SK-N-SH (cell line): ENCODE data around the gene FBXL5. TPM values are rescaled to one million over a fixed set of nuclear protein-coding genes. Genes with fewer than 3 reads are reported as not detected.

ENCODE experiments used
- CTCF ChIA-PET: fragments of 300-600, 350-600 bp; formaldehyde crosslinking; extraction: SDS; loops from one replicate; lab custom pipeline; 2021; lab: Yijun Ruan, JAX
- POLR2A ChIA-PET: fragments of 350-600 bp; sonication (Branson Sonifier 250); formaldehyde crosslinking; extraction: SDS; loops from one replicate; lab custom pipeline; 2020; ENCODE audit warnings: antibody characterized with exemption, inconsistent platforms; lab: Yijun Ruan, JAX
- DNase-seq: peaks from one replicate; pipeline ENCODE4 v3.0.0; 2012
- H2AFZ ChIP-seq: fragments of 200-600 bp; sonication (generic); 2 replicates; pipeline ENCODE4 v1.8.1; 2016; ENCODE audit warnings: antibody characterized with exemption, mild to moderate bottlenecking, low read depth
- H3F3A ChIP-seq: fragments of 200-600 bp; sonication (generic); replicated peaks from 2 replicates; pipeline ENCODE3; 2016; ENCODE audit warnings: antibody characterized with exemption, mild to moderate bottlenecking; ENCODE audit not compliant: insufficient read depth
- H3K27ac ChIP-seq, 2 experiments: fragments of 200-500 bp in 1 of 2; fragments of 200-600 bp in 1 of 2; sonication (Bioruptor generic) in 1 of 2; sonication (generic), shearing (Covaris generic) in 1 of 2; 2 replicates each; pipeline versions ENCODE4 v1.5.1 to v1.6.1; 2014 to 2016; ENCODE audit warnings: low read depth in 2 of 2, inconsistent platforms in 1 of 2, low read length in 1 of 2, mild to moderate bottlenecking in 1 of 2, mixed read lengths in 1 of 2
- H3K27me3 ChIP-seq: fragments of 200-600 bp; sonication (generic), shearing (Covaris generic); 2 replicates; pipeline ENCODE4 v1.6.1; 2016; ENCODE audit warnings: mixed run types; ENCODE audit not compliant: insufficient read depth
- H3K36me3 ChIP-seq, 2 experiments: fragments of 200-500 bp in 1 of 2; fragments of 200-600 bp in 1 of 2; sonication (Bioruptor generic) in 1 of 2; sonication (generic) in 1 of 2; replicated peaks in 1 of 2; 2 replicates each; pipeline versions ENCODE3 to v1.5.1; 2014 to 2016; ENCODE audit warnings: low read length in 1 of 2, mild to moderate bottlenecking in 1 of 2; ENCODE audit not compliant: insufficient read depth in 2 of 2, control insufficient read depth in 1 of 2
- H3K4me1 ChIP-seq, 2 experiments: fragments of 200-500 bp in 1 of 2; fragments of 200-600 bp in 1 of 2; sonication (Bioruptor generic) in 1 of 2; sonication (generic), shearing (Covaris generic) in 1 of 2; 2 replicates each; pipeline versions ENCODE4 v1.5.1 to v1.6.1; 2014 to 2016; ENCODE audit warnings: low read depth in 1 of 2, low read length in 1 of 2, mixed run types in 1 of 2; ENCODE audit not compliant: insufficient read depth in 2 of 2, control insufficient read depth in 1 of 2
- H3K4me2 ChIP-seq: fragments of 200-600 bp; sonication (generic), shearing (Covaris generic); 2 replicates; pipeline ENCODE4 v1.6.1; 2017; ENCODE audit warnings: mixed run types
- H3K4me3 ChIP-seq, 2 experiments: fragments of 200-500 bp in 1 of 2; fragments of 200-600 bp in 1 of 2; sonication (Bioruptor generic) in 1 of 2; sonication (generic), shearing (Covaris generic) in 1 of 2; 2 replicates each; pipeline versions ENCODE4 v1.5.1 to v1.8.1; 2014 to 2016; ENCODE audit warnings: low read depth in 2 of 2, inconsistent platforms in 1 of 2, low read length in 1 of 2, mild to moderate bottlenecking in 1 of 2, mixed read lengths in 1 of 2, moderate library complexity in 1 of 2
- H3K79me2 ChIP-seq: fragments of 200-600 bp; sonication (generic); 2 replicates; pipeline ENCODE4 v1.8.1; 2017; ENCODE audit warnings: mild to moderate bottlenecking; ENCODE audit not compliant: insufficient read depth
- H3K9ac ChIP-seq: fragments of 200-600 bp; sonication (generic); 2 replicates; pipeline ENCODE4 v1.6.1; 2017; ENCODE audit warnings: mixed run types
- H3K9me2 ChIP-seq: fragments of 200-600 bp; sonication (generic); 2 replicates; pipeline ENCODE4 v1.6.1; 2017; ENCODE audit warnings: mixed run types
- H3K9me3 ChIP-seq: fragments of 200-600 bp; sonication (generic); 2 replicates; pipeline ENCODE4 v1.6.1; 2017; ENCODE audit warnings: mixed run types, mild to moderate bottlenecking, moderate library complexity
- H4K20me1 ChIP-seq: fragments of 200-600 bp; sonication (generic); 2 replicates; pipeline ENCODE4 v1.6.1; 2017; ENCODE audit warnings: mild to moderate bottlenecking, mixed run types; ENCODE audit not compliant: insufficient read depth
- CTCF ChIP-seq: fragments of 200-600 bp; sonication (generic); IDR thresholded peaks from 2 replicates; pipeline ENCODE4 v1.6.1; 2017; ENCODE audit warnings: antibody characterized with exemption, mild to moderate bottlenecking, moderate library complexity
- ELF1 ChIP-seq: IDR thresholded peaks from 2 replicates; pipeline ENCODE4 v1.4.0; 2012
- EZH2phosphoT487 ChIP-seq: fragments of 200-600 bp; sonication (generic); IDR thresholded peaks from 2 replicates; pipeline ENCODE4 v1.6.1; 2017; ENCODE audit warnings: low read depth, mixed run types, mild to moderate bottlenecking, antibody characterized with exemption, moderate library complexity, borderline replicate concordance
- GABPA ChIP-seq: IDR thresholded peaks from 2 replicates; pipeline ENCODE4 v1.4.0; 2012; ENCODE audit warnings: low read depth, mild to moderate bottlenecking
- IRF3 ChIP-seq: fragments of 150-350 bp; IDR thresholded peaks from 2 replicates; pipeline ENCODE4 v1.6.1; 2016; ENCODE audit warnings: mild to moderate bottlenecking, low read depth, low read length
- JUND ChIP-seq: IDR thresholded peaks from 2 replicates; pipeline ENCODE4 v1.4.0; 2012
- MAX ChIP-seq: IDR thresholded peaks from 2 replicates; pipeline ENCODE4 v1.4.0; 2012; ENCODE audit warnings: low read depth
- NRF1 ChIP-seq: IDR thresholded peaks from 2 replicates; pipeline ENCODE4 v1.6.1; 2012; ENCODE audit warnings: low read depth, mild to moderate bottlenecking, low read length
- RFX5 ChIP-seq: IDR thresholded peaks from 2 replicates; pipeline ENCODE4 v1.6.1; 2012; ENCODE audit warnings: mild to moderate bottlenecking, improper control_type of control experiment, low read length
- RXRA ChIP-seq: IDR thresholded peaks from 2 replicates; pipeline ENCODE4 v1.4.0; 2012; ENCODE audit warnings: low read depth, mild to moderate bottlenecking, borderline replicate concordance
- TAF1 ChIP-seq: IDR thresholded peaks from 2 replicates; pipeline ENCODE4 v1.6.1; 2012; ENCODE audit warnings: low read depth, mild to moderate bottlenecking, low read length, moderate library complexity, borderline replicate concordance
- TCF12 ChIP-seq: IDR thresholded peaks from 2 replicates; pipeline ENCODE4 v1.4.0; 2012
- USF1 ChIP-seq: IDR thresholded peaks from 2 replicates; pipeline ENCODE4 v1.4.0; 2012; ENCODE audit warnings: low read depth, borderline replicate concordance
- YY1 ChIP-seq: IDR thresholded peaks from 2 replicates; pipeline ENCODE4 v1.4.0; 2012; ENCODE audit warnings: low read depth, mild to moderate bottlenecking
- WGBS: methylation state at CpG from one replicate; pipeline ENCODE4 v1.1.6; 2017; ENCODE audit warnings: low lambda C conversion rate; 5-methylcytosine and 5-hydroxymethylcytosine counted together
- polyA plus RNA-seq, 3 experiments: library from polyadenylated mRNA; depleted of rRNA; stranded (reverse); fragments of >200 nt; gene quantifications; 2 replicates each; pipeline ENCODE4 v1.2.3, GENCODE V29; 2012

Gene FBXL5
- polyA plus RNA-seq, 1 of the 3 experiments (the other 2 are of a cell fraction), result 13.5 TPM

GRCh38 chr4:15600176-15600575 lies 55.0 kb downstream of the FBXL5 start:
- POLR2A ChIA-PET, result interaction anchor here (0.7 kb wide), 1 partner anchor 7 kb away, joined by 8 read pairs; no protein-coding TSS in a partner anchor
- no peak overlapping the region for H3K4me2 ChIP-seq
- H3K4me3 ChIP-seq, result no peak overlapping the region
- CTCF ChIA-PET, result no interaction called here
- H3K9me3 ChIP-seq, result no peaks in the 10 kb centered on the region
- TF ChIP-seq ELF1 (no peak), GABPA (no peak), JUND (no peak), RXRA (no peak), TAF1 (no peak)
- no peaks in the 10 kb centered on the region for H3K27me3 ChIP-seq
- 90% methylated on average over 3 of the region's 3 CpGs for WGBS
- no peaks in the 10 kb centered on the region for H4K20me1 ChIP-seq
- H3K27ac ChIP-seq, result no peak overlapping the region
- H3K36me3 ChIP-seq, result peaks cover 67 to 71% of the 10 kb centered on the region in 2 experiments
- H3K9ac ChIP-seq, result no peak overlapping the region
- H2AFZ ChIP-seq, result no peak overlapping the region
- no peaks in the 10 kb centered on the region for H3K4me1 ChIP-seq
- no peaks in the 10 kb centered on the region; the same call in 1 of the 2 replicates for H3K79me2 ChIP-seq
- no peaks in the 10 kb centered on the region for H3K9me2 ChIP-seq
- no peak for DNase-seq
- H3F3A ChIP-seq, result no peaks in the 10 kb centered on the region

GRCh38 chr4:15598644-15599043 lies 56.5 kb downstream of the FBXL5 start:
- Histone ChIP-seq H3K4me1 (no peaks in the 10 kb centered on the region), H3K79me2 (no peaks in the 10 kb centered on the region), H3K9me2 (no peaks in the 10 kb centered on the region), H2AFZ (no peak overlapping the region), H3F3A (no peaks in the 10 kb centered on the region), H3K9me3 (no peaks in the 10 kb centered on the region), H3K36me3 (peaks cover 52 to 59% of the 10 kb centered on the region in 2 experiments), H3K4me3 (no peak overlapping the region), H4K20me1 (no peaks in the 10 kb centered on the region), H3K9ac (no peak overlapping the region), H3K4me2 (no peak overlapping the region), H3K27ac (no peak overlapping the region), H3K27me3 (no peaks in the 10 kb centered on the region)
- TF ChIP-seq RFX5, result no peak
- no peak for TF ChIP-seq YY1
- ChIA-PET POLR2A (no interaction called here), CTCF (interaction anchor here (1.4 kb wide), 1 partner anchor 18 kb away, joined by 3 read pairs; no protein-coding TSS in a partner anchor)
- 95% methylated on average over 4 of the region's 4 CpGs for WGBS
- no peak for DNase-seq

- no peak overlapping the region for H3K4me3 ChIP-seq
- H3K9me2 ChIP-seq, result no peaks in the 10 kb centered on the region
- WGBS, result 87% methylated on average over 3 of the region's 3 CpGs
- no peaks in the 10 kb centered on the region for H3F3A ChIP-seq
- peaks cover 11 to 26% of the 10 kb centered on the region in 2 experiments for H3K36me3 ChIP-seq
- ChIA-PET CTCF (no interaction called here), POLR2A (interaction anchor here (0.6 kb wide), 1 partner anchor 8 kb away, joined by 8 read pairs; no protein-coding TSS in a partner anchor)
- H3K4me2 ChIP-seq, result no peak overlapping the region
- no peak overlapping the region for H2AFZ ChIP-seq
- H3K27ac ChIP-seq, result no peak overlapping the region
- no peak for DNase-seq
- H3K9ac ChIP-seq, result no peak overlapping the region
- no peaks in the 10 kb centered on the region for H4K20me1 ChIP-seq
- no peaks in the 10 kb centered on the region; a peak in 1 of 4 replicates for H3K4me1 ChIP-seq
- no peaks in the 10 kb centered on the region for H3K9me3 ChIP-seq
- TF ChIP-seq NRF1 (no peak), TCF12 (no peak), EZH2phosphoT487 (no peak), RXRA (no peak), USF1 (no peak), MAX (no peak), IRF3 (no peak), CTCF (no peak)
- H3K27me3 ChIP-seq, result no peaks in the 10 kb centered on the region
- H3K79me2 ChIP-seq, result no peaks in the 10 kb centered on the region
These were observed 62.4 kb downstream of the FBXL5 start for GRCh38 chr4:15592799-15593198.
